SH-SY5Y (cell line): ENCODE data around the gene DYNLT3.

Experiments used
- GATA2 ChIP-seq: IDR thresholded peaks from 2 replicates; pipeline ENCODE4 v1.6.1; 2011; ENCODE audit warnings: mild to moderate bottlenecking, low read depth, low read length
- GATA3 ChIP-seq: IDR thresholded peaks from 2 replicates; pipeline ENCODE4 v1.6.1; 2011; ENCODE audit warnings: low read depth, mild to moderate bottlenecking, low read length, moderate library complexity

Gene DYNLT3

DNA sequence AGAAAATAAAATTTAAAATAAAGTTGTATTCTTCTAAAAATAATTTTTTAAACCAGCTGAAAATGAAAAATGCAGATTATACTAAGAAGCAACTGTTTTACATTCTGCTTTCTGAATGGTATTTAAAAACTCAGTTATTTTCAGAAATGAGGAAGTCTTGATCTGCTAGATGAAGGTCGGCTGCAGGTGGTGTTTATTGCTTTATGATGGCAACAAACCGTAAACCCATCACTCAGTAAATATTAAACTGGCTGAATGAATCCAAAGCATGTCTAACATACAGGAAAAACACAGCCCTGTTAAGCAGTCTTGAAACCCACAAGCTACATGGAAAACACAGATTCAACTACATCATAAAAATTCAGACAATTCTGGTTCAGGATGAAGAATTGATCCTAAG, 29.3 kb downstream of the DYNLT3 start:
- TF ChIP-seq GATA3 (no peak), GATA2 (no peak)

DNA sequence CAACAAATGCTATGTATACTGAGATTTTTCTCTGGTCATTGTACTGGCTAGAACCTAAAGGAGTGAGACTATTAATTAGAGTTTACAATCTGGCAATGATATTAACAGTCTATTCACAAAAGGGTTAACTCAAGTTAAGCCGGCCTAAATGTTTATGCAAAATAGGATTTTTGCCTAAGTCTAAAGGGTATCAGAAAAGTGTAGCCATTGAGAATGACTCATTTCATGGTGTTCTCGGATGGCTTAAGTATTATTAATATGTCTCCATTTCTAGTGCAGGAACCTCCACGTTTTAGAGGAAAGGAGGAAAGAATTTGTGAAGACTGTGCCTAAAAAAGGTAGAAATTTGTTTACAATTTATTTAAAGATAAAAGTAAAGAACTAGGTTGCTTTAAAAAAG, 29.8 kb downstream of the DYNLT3 start:
- TF ChIP-seq GATA2 (no peak), GATA3 (no peak)

GRCh38 chrX:37817176-37817575, 30.2 kb downstream of the DYNLT3 start:
- no peak for TF ChIP-seq GATA3

DNA sequence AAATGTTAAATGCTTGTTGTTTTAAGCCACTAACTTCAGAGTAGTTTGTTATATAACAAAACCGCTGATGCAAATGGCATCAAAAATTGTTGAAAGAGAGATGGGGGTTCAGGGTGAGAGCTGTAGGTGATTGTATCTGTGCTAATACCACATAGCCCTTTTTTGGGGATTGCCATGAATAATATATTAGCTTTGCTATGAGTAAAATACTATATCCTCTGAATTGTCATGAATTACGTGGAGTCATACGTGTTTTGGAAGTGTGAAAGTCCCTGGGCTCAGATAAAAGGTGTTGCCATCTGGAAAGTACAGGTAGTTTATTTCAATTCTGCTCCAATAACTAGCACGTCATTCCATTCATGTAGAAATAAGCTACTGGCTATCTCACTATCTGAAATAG, 30.6 kb downstream of the DYNLT3 start:
- TF ChIP-seq GATA2 (no peak), GATA3 (no peak)

DNA sequence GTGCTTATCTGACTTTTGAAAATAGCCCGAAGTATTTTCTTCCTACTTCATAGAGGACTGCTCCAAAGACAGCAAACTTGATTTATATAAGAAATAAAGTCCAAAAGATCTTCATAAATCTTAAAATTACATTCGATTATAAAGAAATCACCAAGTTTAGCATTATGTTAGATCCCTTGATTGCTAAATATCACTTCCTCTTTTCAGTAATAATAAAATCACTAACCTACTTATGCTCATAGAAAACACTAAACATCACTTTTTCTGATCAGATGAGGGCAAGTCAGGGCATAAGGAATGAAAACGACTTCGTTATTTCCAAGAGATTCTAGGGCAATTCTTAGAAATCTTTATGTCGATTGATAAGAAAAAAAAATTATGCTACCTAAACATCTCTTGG, 32.0 kb downstream of the DYNLT3 start:
- no peak for TF ChIP-seq GATA2

- TF ChIP-seq GATA3 = no peak
- no peak for TF ChIP-seq GATA2
Observed at GRCh38 chrX:37813570-37813969, 33.8 kb downstream of the DYNLT3 start.

- TF ChIP-seq GATA2 (no peak), GATA3 (no peak)
Observed at GRCh38 chrX:37812110-37812509, 35.3 kb downstream of the DYNLT3 start.

DNA sequence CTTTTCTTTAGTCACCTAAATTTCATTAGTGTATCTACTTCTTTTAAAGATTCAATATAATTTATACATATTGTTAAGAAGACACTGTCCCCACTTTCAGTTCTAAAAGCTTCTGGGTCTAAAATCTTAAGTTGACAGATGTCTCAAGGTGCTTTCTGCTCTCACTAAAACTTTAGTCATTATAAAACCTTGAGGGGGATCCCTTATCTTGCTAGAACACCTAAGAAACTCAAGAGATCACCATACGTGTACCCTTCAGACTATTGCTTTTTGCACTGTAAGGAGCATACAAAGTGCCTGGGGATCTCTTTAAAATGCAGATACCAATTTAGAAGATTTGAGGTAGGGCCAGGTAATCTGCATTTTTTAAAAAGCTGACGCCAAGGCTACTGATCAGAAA, 37.4 kb downstream of the DYNLT3 start:
- TF ChIP-seq GATA2 = no peak

DNA sequence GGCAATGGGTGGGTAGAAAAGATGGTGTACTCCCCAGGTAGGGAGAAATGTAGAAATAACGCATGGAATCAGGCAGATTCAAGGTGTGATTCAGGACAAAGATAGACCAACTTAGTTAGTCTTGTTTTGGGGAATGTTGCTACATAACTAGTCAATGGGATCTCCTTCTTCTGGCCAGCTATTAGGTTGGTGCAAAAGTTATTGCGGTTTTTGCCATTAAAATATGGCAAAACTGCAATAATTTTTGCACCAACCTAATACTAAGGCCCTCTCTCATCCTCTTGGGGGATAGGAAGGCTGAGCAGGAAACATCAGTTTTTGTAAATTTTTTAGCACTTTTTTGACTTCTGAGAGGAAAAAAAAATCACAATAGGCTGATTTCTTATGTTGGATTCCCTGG, 44.3 kb downstream of the DYNLT3 start:
- no peak for TF ChIP-seq GATA2
- no peak for TF ChIP-seq GATA3

DNA sequence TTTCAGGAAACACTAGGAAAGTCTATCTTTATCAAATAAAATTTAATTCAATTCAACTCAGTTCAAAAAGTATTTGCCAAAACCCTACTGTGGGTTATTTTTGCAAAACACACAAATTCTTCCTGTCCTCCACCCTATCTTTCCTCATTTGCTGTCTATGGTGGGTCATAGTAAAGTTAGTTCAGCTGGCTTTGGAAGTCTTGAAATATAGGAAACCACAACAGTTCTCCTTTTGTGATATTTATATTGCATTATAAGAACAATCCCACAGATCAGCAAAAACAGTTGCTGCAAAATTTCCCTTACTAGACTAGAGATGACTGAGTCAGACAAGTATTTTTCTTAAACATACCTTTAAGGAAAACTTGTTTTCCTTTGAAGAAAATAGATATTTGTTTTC, 45.3 kb downstream of the DYNLT3 start:
- no peak for TF ChIP-seq GATA3
- no peak for TF ChIP-seq GATA2

DNA sequence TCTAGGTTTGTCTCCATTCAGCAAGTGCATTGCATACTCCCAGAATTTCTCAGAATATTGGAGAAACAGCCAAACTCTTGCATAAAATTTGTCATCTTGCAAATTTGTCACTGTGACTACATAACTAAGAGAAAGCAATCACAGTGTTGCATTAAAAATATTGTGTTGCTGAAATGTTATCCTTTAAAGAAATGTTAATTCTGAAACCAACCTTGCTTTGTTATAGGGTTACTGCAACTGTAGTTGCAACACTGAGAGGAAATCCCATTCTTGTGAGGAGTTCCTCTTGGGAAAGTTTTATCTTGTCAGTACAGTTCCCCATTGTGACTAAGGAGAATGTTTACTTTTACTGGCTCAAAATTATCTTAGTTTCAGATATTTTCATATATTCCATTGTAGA, 46.7 kb downstream of the DYNLT3 start:
- TF ChIP-seq GATA3 (no peak), GATA2 (no peak)

DNA sequence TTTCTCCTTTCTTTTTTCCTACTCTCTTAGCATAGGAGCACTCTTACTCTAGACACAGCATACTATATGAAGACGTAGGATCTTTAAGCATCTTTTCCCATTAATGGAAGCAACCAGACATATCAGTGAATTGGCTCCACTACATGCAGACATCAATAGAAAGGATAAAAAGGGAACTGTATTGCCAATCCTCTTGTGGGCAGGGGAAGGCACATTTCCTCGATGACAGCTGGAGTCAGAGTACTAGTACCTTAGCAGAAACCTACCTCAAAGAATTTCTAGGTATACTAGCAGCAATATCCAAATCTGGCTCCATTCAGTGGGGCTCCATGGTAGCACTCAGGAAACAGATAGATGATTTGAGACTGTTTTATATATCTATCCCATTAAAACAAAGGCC, 47.4 kb downstream of the DYNLT3 start:
- TF ChIP-seq GATA2 (no peak), GATA3 (no peak)

DNA sequence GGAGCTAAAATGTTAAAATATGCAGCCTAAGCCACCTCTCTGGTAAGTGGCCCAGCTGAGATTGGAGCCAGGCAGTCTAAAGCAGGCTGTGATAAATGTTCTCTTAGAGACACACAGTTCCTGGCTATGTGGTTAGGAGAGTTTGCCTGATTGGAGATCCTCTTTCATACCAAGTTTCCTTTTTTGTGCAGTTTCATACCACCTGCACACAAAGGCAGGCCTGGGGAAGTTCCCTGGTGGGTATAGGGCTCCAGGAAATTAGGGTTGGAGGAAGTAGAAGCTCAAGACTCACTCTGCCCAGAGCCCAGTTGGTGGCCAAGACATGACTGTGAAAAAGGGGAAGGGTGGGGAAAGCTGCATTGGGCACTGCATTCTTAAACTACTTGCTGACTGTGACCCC, 50.6 kb downstream of the DYNLT3 start:
- TF ChIP-seq GATA2 (no peak), GATA3 (no peak)

- TF ChIP-seq GATA3 = no peak
- no peak for TF ChIP-seq GATA2
Observed at GRCh38 chrX:37796310-37796709, 51.1 kb downstream of the DYNLT3 start.
